Right lung (tissue), 5 donors: Measurements from ENCODE around the gene CASZ1. TPM values are rescaled to one million over a fixed set of nuclear protein-coding genes. Genes with fewer than 3 reads are reported as not detected.

Experiments
- DNase-seq, 2 donors: peaks; one replicate each; pipeline ENCODE4 v3.0.0-alpha.2; 2013
- polyA plus RNA-seq, 5 donors: library from polyadenylated mRNA; unstranded; fragments of 120-200 nt; gene quantifications; one replicate each; pipeline versions ENCODE4 v1.2.1 to v1.2.3, GENCODE V29; 2013; ENCODE audit warnings: inconsistent platforms in 1 of 5, low replicate concordance in 1 of 5; ENCODE audit not compliant: insufficient read length in 5 of 5, insufficient read depth in 1 of 5

Gene CASZ1
- polyA plus RNA-seq, 5 donors = 14.9 to 21.4 (median 16.9) TPM

DNA sequence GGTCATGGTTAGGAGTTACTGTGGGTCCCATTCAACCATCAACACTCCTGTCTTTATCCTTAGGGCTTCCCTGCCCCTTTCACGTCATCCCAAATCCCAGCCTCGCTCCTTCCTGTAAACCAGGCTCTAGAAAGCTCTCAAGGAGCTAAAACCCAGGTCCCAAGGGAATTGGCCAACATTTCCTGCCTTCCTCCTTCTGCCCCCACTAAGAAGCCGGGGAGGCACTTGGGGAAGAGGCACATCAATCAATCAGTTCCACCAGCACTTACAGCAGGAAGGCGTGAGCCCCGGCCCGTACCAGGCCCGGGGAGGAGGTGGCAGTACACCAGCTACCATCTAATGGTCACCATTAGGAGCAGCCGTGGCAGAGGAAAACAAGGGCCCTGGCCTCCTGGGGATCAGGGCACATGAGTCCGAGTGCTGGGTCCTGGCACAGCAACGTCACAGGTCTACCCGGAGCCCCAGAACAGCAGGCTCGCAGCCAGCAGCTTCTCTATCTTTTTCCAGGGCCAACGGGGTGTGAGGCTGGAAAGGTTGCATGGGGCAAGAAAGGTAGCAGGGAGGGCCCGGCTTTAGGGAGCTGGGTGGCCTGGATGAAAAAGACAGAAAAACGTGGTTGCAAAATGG is 108.6 kb downstream of the CASZ1 start:
- no peak for DNase-seq

DNA sequence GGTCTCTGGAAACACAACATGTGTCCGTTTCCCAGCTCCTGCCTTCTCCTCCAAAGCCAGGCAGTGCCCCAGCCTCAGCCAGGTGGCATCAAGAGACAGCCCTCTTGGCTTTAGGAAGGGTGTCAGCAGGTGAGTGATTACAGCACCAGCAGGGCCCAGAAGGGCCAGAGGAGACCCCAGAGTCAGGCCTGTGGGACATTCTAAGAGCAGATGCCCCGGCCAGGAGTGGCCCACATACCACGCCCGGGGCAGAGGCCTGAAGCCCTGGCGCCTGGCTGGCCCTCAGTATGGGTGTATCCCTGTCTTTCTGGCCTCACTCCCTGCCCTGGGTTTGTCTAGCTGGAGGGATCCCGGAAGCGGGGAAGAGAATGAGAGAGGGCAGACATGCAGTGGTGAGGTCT is 109.2 kb downstream of the CASZ1 start:
- no peak for DNase-seq

DNA sequence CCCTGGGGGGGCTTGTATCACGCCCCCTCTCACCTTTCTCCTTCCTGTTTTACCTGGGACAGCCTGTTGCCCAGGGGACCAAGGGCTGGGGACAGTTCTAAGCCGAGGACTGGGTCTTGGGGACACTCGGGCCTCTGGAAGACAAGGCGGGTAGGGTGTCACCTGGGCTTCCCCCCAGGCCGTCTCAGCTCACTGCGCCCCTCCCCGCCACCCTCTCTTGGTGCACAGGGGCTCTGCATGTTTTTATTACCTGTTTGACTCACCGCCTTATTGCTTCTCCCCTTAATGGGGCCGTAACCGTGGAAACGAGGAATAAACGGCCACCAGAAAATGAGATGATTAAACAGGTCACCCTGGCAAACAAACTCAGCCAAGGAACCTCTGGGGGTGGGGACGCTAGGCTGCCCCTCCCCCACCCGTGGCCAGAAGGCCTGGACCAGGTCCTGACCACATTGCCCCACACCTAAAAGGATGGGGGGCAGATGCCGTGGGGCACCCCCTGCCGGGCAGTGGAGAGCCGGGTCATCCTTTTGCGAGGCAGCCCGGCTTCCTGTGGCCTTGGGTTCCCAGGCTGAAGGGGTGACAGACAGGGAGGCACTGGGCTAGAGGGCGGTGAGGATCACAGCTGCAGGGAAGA is 109.9 kb downstream of the CASZ1 start:
- no peak for DNase-seq

DNA sequence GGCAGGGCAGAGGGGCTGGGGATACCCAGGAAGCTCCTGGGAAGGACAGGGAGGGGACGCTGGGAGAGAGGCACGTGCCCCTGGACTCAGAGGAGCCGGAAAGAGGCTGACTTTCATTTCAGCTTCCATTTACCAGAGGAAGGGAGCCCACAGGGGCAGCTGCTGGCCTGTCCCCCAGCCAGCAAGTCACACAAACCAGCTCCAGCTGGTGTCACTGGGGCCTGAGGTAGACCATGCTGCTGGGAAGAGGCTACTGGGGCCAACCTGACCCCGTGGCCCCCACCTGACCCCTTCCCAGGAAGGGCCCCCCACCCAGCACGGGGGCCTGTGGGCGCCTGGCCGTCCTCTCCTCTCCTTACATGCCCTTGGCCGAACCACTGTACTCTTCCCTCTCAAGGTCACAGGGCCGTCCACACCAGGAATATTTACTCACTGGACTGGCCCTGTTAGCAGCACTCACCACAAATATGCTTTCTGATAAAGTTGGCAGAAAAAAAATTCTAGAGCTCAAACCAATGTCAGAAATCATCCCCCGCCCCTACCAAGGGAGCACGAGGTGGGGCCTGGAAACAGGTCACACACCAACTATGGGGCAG is 110.5 kb downstream of the CASZ1 start:
- no peak for DNase-seq

DNA sequence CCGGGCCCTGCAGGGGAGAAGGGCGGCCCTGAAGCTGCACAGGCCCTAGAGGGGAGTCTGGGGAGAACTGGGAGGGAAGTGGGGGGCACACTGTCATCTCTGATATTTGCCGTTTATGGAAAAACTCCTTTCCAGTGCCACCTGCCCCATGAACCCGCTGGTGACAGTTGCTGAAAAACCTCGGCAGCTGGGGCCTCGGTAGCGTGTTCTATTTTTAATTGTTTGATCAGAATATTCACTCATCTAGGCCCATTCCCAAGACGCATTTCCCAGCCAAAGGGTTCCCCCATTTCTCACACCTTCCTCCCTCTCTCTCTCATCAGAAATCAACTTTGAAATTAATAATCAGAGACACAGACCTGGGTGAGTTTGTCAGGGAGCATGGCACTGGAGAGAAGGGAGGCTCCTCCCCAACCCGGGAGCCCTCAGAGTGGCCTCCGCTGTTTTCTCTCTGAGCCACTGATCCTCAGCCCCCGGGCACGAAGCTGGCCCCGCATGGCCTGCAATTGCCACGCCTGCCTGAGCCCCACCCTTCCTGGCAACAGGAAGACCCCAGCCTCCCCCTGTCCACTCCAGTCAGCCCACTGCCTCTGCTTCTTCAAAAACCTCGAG is 111.1 kb downstream of the CASZ1 start:
- no peak for DNase-seq

DNA sequence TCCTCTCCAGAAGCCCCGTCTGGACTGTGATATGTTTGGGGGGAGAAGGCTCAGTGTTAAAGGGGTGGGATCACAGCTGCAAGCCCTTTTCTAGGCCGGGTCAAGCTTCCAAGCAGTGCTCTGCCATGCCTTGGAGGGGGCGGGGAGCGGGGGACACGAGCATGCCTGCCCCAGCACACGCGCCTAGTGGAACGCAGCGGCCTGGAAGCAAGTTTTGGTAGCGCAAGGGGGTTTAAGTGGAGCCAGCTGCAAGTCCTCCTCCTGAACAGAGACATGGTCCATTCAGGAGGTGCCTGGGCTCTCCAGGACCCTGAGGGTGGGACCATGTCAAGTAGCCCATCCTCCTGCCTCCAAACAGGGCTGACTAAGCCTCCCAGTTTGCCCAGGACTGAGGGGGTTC is 112.2 kb downstream of the CASZ1 start:
- no peak for DNase-seq

DNA sequence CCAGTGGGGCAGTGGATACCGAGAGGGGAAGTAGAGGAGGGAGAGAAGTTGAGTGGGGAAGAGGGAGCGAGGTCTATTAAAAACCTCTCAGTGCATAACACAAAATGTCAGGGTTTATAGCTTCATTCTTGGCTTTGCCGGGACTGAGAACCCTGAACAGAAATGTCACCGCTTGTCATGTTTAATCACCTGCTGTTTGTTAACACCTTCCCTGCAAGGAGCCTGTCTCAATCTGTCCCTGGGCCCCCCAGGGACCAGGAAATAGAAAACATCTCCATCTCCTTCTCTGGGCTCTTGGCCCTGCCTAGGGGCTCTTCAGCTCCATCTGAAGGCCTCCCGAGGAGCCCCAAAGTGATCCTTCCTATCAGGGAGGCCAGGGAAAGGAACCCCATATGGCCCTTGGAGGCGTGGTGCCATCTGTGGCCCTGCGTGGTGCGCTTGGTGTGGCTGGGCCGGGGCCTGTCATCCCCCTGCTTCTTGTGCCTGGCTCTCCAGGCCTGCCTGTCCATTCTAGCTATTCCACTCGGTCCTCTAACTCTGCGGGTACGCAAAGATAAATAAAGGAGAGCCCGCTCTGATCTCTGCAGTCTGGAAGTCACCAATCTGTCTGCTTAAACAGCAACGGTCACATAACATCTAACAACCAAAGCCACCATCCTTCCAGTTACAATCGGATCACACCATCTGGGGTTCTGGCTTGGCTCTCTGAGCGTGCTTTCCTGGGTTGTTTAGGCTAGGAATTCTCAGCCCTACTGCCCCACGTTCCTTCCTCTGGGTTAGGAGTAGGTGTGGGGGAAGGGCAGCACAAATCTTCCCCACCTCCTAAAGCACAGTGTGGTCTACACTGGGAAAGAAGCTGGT is 113.8 kb downstream of the CASZ1 start:
- DNase-seq = no peak

DNA sequence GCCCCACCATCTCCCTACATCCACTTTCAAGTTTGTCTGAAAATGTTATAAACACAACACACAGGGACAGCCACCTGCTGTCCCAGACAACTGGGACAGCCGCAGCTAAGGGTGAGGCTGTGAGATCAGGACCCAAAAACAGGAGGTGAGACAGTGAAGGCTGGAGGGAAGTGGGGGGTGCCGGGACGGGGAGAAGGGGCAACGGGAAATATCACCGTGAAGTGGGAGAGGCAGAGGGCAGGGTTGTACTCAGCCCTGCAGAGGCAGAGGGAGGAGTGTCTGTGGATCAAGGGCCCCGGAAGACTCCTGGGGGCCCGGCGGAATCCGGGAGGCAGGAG is 114.4 kb downstream of the CASZ1 start:
- no peak for DNase-seq

DNA sequence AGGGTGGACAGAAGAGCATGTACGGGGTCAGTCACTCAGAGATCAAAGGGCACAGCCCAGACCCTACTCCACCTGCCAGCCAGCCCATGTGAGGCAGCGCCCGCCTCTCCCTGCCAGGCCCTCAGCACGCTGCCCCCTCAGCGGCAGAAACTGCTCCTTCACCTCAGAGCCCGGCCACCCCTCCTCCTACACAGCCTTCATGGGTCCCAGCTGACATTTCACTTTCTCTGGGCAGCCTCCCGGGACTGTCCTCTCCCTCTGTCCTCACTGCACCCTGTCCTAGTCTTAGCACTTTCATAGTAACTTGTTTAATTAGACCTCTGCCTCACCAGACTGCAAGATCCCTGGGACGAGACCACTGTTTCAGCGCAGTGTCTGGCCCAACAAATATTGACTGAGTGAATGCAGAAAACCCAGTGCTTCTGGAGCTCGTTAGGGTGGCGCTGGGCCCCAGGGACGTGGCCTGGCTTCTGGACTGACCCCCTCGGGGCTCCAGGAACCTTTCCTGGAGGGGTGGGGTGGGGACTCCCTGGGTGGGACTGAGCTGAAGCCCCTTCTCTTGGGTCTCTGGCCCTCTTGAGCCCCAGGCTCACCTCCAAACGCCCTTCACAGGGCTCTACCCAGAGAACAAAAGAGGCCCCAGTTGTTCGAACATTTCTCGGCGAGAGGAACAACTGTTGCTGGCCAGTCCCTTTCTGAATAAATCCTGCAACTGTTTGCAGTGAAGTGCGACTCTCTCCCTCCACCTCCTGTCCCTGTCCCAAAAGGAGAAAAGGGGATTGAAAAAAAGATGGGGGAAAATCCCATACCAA is 114.9 kb downstream of the CASZ1 start:
- DNase-seq = no peak

DNA sequence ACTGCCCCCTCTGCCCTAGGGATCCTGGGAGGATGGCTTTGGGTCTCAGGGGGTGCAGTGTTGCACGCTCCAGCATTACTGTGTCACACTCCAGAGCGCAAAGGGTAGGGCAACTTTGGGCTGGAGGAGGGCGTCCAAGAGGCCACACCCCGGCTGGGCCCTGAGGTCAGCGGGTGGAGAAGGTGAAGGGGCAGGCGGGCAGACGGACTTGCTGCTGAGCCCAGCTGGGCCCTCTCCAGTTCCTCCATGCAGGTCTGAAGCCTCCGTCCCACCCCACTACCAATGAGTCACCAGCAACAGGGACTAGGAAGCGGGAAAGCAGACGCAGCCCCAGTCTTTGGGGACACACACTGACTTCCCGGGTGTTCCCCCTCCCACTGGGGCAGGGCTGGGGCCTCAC is 116.0 kb downstream of the CASZ1 start:
- DNase-seq = no peak

DNA sequence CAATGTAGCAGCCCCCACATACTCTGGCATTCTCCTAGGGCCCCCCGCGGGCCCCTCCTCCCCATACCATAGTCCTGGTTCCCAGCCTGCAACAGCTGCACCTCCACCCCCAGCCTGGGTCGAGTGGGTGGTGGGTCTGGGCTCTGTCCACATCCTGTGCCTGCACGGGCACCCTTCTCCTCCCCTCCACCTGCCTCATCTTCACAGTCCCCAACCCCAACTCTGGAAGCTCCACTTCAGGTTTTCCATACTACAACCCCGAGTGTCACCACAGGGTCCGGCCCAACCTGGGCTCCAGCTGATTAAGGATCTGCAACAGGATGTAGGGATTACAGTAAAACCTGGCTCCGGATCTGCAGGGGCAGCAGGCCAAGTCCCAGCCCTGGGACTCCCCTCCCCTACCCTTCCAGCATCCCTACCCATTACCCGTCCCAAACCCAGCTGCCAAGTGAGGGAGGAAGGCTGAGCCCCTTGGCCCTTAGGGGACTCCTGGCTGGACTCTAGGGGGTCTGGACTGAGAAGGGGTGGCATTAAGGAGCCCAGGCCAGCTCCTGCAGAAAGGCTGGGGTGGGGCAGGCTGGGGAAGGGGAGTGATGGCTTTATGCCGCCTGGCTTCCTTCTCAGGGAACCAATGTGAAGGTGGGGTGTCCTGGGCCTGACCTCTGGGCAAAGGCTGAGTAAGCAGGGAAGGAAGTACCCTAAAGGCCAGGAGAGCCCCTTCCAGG is 116.8 kb downstream of the CASZ1 start:
- DNase-seq = no peak

DNA sequence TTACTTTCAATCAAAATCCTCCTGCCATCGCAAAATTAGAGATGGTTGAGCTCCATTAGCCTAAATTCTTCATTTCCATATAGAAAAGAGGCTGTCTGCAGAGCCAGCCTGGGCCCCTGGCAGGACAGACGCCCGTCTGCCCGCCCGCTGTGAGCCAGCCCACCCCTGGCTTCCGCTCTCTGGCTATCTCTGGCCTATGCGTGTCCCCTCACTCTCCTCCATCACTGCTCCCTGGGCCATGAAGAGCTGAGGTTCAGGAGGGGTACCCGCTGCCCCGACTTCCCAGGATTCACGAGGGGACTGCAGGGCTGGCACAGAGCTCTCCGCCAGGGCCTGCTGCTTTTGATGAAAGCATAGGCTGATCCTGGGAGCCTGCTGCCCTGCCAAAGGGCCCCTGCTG is 117.6 kb downstream of the CASZ1 start:
- DNase-seq = no peak

DNA sequence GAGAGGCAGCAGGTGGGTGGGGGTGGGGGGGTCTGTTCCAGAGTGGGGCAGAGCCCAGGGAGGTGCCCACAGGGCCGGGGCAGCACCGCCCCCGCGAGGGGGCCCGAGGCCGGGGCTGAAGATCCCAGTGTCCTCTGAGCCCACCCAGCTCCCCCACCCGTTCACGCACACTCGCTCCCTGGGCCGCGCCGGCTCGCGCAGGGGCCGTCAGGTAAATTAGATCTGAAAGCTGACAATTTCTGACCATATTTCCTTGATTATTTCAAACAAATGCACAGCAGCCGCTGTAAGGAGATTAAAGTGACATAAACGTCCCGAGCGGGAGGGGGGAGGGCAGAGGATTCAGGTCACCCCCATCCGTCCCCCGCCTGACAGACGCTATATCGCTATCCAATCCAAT is 118.0 kb downstream of the CASZ1 start:
- no peak for DNase-seq

DNA sequence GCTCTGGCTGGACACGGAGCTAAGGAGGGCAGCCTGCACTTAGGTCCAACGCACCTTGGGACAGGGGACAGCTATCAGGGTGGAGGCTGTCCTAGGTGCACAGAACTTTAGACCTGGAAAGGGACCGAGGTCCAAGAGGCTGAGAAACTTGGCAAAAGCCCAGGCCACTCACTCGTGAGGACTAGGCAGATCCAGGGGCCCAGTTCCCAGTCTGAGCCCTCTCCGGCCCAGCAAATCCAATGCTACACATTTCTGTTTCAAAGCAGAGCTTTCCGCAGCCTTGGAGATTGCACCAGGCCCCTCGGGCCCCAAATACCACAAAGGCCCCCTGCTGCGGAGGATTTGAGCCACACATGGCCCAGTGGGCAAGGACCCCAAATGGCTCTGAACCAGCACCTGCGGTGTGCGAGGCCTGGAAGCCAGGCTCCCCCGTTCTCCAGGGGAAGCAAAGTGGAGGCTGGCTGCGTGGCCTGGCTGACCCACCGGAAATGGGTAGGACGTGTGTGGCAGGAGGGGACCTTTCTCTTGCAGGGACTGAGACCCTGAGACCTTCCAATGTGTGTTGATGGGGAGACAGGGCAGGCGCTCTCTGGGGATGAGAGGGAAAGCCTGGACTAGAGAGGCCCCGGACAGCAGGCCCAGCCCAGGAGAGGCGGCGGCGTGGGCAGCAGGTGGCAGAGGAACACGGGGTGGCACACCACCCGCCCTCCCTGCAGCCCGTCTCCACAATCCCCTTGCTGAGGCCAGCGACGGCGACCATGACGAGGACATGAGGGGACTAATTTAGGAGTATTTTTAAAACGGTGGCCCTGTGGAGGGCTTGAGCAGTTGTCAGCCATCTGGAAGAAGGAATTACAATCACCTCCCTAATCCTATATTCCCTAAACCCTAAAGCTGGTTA is 118.7 kb downstream of the CASZ1 start:
- DNase-seq = no peak

DNA sequence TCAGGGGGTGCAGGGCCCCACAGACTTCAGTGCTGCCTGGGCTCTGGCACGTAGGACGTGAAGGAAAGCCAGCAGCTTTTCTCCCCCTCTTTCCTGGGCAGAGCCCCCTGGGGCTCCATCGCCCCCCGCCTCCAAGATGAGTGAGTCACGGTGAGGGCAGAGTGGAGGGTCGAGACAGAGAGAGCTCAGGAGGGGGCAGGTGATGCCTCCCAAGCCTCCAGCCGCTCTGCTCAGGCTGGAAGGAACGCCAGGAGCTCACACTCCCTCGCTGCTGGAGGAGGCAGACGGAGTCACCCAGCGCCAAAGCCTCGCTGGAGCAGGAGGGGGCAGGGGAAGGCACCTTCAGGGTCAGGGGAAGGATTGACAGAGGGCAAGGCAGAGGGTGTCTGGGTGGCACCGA is 119.5 kb downstream of the CASZ1 start:
- DNase-seq = no peak

DNA sequence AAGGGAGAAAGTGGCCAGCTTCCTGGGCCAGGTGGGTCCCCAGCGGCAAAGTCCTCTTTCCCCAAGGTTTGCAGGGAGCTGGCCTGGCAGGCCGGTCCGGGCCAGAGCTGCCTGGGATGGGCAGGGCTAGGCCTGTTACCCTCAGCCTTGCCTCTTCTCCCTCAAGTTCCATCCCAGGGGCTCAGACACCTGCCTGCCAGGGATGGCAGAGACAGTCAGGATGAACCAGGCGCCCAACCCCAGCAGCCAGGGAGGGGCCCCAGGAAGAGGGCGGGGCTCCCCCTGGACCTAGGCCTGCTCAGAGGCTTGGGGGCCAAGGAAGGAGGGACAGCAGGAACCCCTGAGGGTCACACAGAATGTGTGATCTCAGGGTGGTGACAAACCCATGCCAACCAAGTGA is 120.6 kb downstream of the CASZ1 start:
- no peak for DNase-seq

DNA sequence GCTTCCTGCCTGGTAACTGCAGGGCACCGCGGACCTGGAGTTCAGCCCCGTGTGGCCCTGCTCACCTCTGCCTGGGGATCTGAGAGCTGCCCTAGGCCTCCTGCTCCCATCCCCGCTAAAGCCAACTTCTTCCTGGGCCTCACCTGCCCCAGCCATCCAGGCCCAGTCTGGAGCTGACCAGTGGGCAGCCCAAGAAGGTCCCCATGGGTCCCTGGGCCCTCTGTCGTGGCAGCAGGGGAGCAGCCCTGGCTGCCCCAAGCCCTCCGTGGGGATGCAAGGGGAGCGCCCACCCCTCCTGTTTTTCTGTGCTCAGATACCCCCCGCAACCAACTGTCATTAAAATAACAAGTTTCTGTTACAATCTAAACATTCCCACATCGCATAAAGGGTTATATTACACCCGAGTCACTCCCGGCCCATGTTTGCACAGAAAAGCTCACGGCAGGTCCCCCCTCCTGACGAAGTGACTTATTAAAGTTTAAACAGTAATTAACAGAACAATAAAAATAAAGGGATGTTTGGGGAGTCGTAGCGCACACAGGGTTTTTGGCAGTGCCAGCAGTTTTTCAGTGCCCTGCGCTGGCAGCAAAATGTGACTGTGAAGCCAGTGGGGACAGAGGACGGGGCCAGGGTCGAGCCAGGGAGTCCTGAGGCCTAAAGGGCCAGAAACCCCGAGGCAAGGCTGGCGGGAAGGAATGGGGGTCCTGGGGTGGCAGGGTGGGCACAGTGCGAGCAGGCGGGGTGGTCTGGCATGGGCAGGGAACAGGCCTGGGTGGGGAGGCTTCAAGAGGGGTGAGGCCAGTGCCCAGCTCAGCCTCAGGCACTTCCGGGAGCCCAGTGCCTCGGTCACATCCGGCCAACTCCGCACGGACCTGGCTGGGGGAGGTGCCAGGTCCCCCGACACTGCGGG is 121.5 kb downstream of the CASZ1 start:
- DNase-seq = no peak

DNA sequence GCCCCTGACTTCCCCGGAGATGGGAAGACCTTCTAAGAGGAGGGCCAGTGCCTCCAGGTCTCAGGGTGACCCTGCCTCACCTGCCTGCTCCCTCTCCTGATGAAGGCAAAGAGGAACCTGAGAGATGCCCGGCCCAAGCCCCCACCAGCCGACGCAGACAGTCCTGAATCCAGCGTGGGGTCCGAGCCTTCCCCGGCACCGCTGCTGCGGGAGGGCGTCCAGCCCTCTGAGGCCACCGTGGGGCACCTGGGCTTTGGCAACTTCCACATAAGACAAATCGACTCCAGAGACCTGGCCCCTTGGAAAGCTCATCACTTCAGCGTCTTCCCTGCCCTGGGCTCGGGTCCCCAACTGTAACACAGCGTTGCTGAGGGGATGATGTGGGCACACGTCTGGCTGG is 122.2 kb downstream of the CASZ1 start:
- no peak for DNase-seq
